ENCODE measurements around the gene SMAD5. TPM values are rescaled to one million over a fixed set of nuclear protein-coding genes. Genes with fewer than 3 reads are reported as not detected.

Gene SMAD5
- total and polyA plus RNA-seq, 2 donors (not counting 1 experiment from before 2014, with no cell fraction given): 9.4 to 38.6 TPM

GRCh38 chr5:136164226-136164625 lies 31.6 kb downstream of the SMAD5 start:
- Mint-ChIP-seq H3K9me3 (ENCODE audit: insufficient read depth) (no peaks in the 10 kb centered on the region), H3K4me1 (peaks cover 19% of the 10 kb centered on the region), H3K27me3 (no peaks in the 10 kb centered on the region), H3K4me3 (no peak overlapping the region), H3K27ac (no peak overlapping the region)
- intact Hi-C loops (cut with micrococcal nuclease): no loop called here
- Histone ChIP-seq H3K9ac (ENCODE audit: low read length) (no peak overlapping the region), H4K20me1 (ENCODE audit: control insufficient read depth, insufficient read depth, low read length, poor library complexity, severe bottlenecking) (no peaks in the 10 kb centered on the region), H3K4me1 (ENCODE audit: control insufficient read depth in 2 of 2, insufficient read depth in 2 of 2, low read length in 2 of 2) (peaks cover 0 to 10% of the 10 kb centered on the region in 2 donors), H3K27me3 (replicated peaks in 1 of 4; ENCODE audit: control extremely low read depth in 1 of 4, control insufficient read depth in 3 of 4, insufficient read depth in 4 of 4, low read length in 3 of 4) (no peaks in the 10 kb centered on the region), H3K4me2 (replicated peaks; ENCODE audit: low read depth, low read length, poor library complexity, severe bottlenecking) (no peak overlapping the region), H3K4me3 (ENCODE audit: control extremely low read depth in 1 of 5, extremely low read depth in 1 of 5, insufficient read depth in 1 of 5, low read depth in 2 of 5, low read length in 4 of 5) (no peak overlapping the region), H3K9me3 (ENCODE audit: control extremely low read depth in 1 of 3, control insufficient read depth in 2 of 3, insufficient read depth in 1 of 3, low read length in 2 of 3) (no peaks in the 10 kb centered on the region), H3K36me3 (replicated peaks in 1 of 2; ENCODE audit: control extremely low read depth in 1 of 2, control insufficient read depth in 1 of 2, extremely low read depth in 1 of 2, insufficient read depth in 2 of 2, low read length in 1 of 2) (peaks cover 2 to 9% of the 10 kb centered on the region in 2 experiments), H3K27ac (ENCODE audit: low read length in 2 of 2) (no peak overlapping the region), H2AFZ (ENCODE audit: insufficient read depth, low read depth, low read length, poor library complexity, severe bottlenecking) (no peak overlapping the region), H3K79me2 (ENCODE audit: control insufficient read depth, insufficient read depth, low read length) (no peaks in the 10 kb centered on the region)
- POLR2A ChIA-PET: no interaction called here
- TF ChIP-seq EZH2 (IDR thresholded peaks at IDR 0.05; ENCODE audit: borderline replicate concordance, insufficient read depth, low read depth, low read length, poor library complexity, severe bottlenecking) (no peak), CTCF (IDR thresholded peaks at IDR 0.05) (no peak)
- no peak for ATAC-seq (ENCODE audit: low read depth)
- CTCF ChIA-PET: interaction anchor here (1.0 to 1.2 kb wide), 2 partner anchors 10 to 108 kb away, joined by 3 read pairs; no protein-coding TSS in a partner anchor
- WGBS (ENCODE audit: insufficient coverage): no CpG with 5 or more reads among the region's 1 CpG
- DNase-seq: no peak

GRCh38 chr5:136166909-136167308 lies 34.3 kb downstream of the SMAD5 start:
- Histone ChIP-seq H3K4me1 (ENCODE audit: control insufficient read depth in 2 of 2, insufficient read depth in 2 of 2, low read length in 2 of 2) (peaks cover 0 to 10% of the 10 kb centered on the region in 2 donors), H3K27ac (ENCODE audit: low read length in 2 of 2) (peak overlapping the region in 1 of 2 donors; percentile 49), H3K4me3 (ENCODE audit: control extremely low read depth in 1 of 5, extremely low read depth in 1 of 5, insufficient read depth in 1 of 5, low read depth in 2 of 5, low read length in 4 of 5) (no peak overlapping the region), H3K36me3 (replicated peaks in 1 of 2; ENCODE audit: control extremely low read depth in 1 of 2, control insufficient read depth in 1 of 2, extremely low read depth in 1 of 2, insufficient read depth in 2 of 2, low read length in 1 of 2) (peaks cover 9 to 10% of the 10 kb centered on the region in 2 experiments), H3K9me3 (ENCODE audit: control extremely low read depth in 1 of 3, control insufficient read depth in 2 of 3, insufficient read depth in 1 of 3, low read length in 2 of 3) (no peaks in the 10 kb centered on the region), H3K4me2 (replicated peaks; ENCODE audit: low read depth, low read length, poor library complexity, severe bottlenecking) (peak overlapping the region; percentile 42), H3K27me3 (replicated peaks in 1 of 4; ENCODE audit: control extremely low read depth in 1 of 4, control insufficient read depth in 3 of 4, insufficient read depth in 4 of 4, low read length in 3 of 4) (no peaks in the 10 kb centered on the region), H3K9ac (ENCODE audit: low read length) (peak overlapping the region; percentile 21), H2AFZ (ENCODE audit: insufficient read depth, low read depth, low read length, poor library complexity, severe bottlenecking) (no peak overlapping the region), H3K79me2 (ENCODE audit: control insufficient read depth, insufficient read depth, low read length) (no peaks in the 10 kb centered on the region), H4K20me1 (ENCODE audit: control insufficient read depth, insufficient read depth, low read length, poor library complexity, severe bottlenecking) (no peaks in the 10 kb centered on the region)
- DNase-seq: peak; percentile 19
- H3K9me3 Mint-ChIP-seq (ENCODE audit: insufficient read depth): no peaks in the 10 kb centered on the region
- TF ChIP-seq CTCF (IDR thresholded peaks at IDR 0.05) (no peak), EZH2 (IDR thresholded peaks at IDR 0.05; ENCODE audit: borderline replicate concordance, insufficient read depth, low read depth, low read length, poor library complexity, severe bottlenecking) (no peak)
- H3K27ac Mint-ChIP-seq: no peak overlapping the region
- ChIA-PET POLR2A (no interaction called here), CTCF (no interaction called here)
- no peaks in the 10 kb centered on the region for H3K27me3 Mint-ChIP-seq
- intact Hi-C loops (cut with micrococcal nuclease): no loop called here
- 0% methylated on average over 3 of the region's 4 CpGs for WGBS (ENCODE audit: insufficient coverage)
- H3K4me1 Mint-ChIP-seq: peaks cover 17% of the 10 kb centered on the region
- peak; percentile 43 for ATAC-seq (ENCODE audit: low read depth)
- H3K4me3 Mint-ChIP-seq: peak overlapping the region; percentile 46

Data from B cell (primary cell).